SK-N-SH treated with all-trans-retinoic acid at 6 μM for 48 hours (cell line): ENCODE measurements around the gene PFKL.

Source experiments
- ATAC-seq: fragments of 200-7000 bp; cut with Tn5 transposase; 3 replicates; pipeline ENCODE4 v1.9.1; 2020; ENCODE audit warnings: mild to moderate bottlenecking, moderate library complexity
- ARNTL ChIP-seq: fragments of 450-650 bp; formaldehyde crosslinking; IDR thresholded peaks from 2 replicates; pipeline ENCODE4 v1.5.0; 2020; ENCODE audit warnings: low read depth, mild to moderate bottlenecking, moderate library complexity, borderline replicate concordance
- BACH2 ChIP-seq: fragments of 250-450 bp; sonication (Bioruptor Pico); IDR thresholded peaks from 2 replicates; pipeline ENCODE4 v1.9.0; 2021; ENCODE audit warnings: mild to moderate bottlenecking, borderline replicate concordance
- CSDC2 ChIP-seq: fragments of 250-450 bp; sonication (Bioruptor Pico); IDR thresholded peaks from 2 replicates; pipeline ENCODE4 v1.5.0; 2020; ENCODE audit warnings: mild to moderate bottlenecking, moderate library complexity
- ESRRG ChIP-seq: fragments of 250-450 bp; sonication (Bioruptor Pico); IDR thresholded peaks from 2 replicates; pipeline ENCODE4 v1.6.1; 2021; ENCODE audit warnings: mild to moderate bottlenecking
- GLIS3 ChIP-seq: fragments of 250-450 bp; sonication (Bioruptor Pico); IDR thresholded peaks from 2 replicates; pipeline ENCODE4 v1.5.0; 2020; ENCODE audit warnings: mild to moderate bottlenecking, moderate library complexity
- ISL1 ChIP-seq: fragments of 250-450 bp; sonication (Bioruptor Pico); IDR thresholded peaks from 2 replicates; pipeline ENCODE4 v2.1.2; 2022; ENCODE audit warnings: mild to moderate bottlenecking, moderate library complexity
- OSR1 ChIP-seq: fragments of 250-450 bp; sonication (Bioruptor Pico); IDR thresholded peaks from 2 replicates; pipeline ENCODE4 v1.8.0; 2022; ENCODE audit warnings: moderate library complexity, mild to moderate bottlenecking, inconsistent platforms
- PPARA ChIP-seq: fragments of 250-450 bp; sonication (Bioruptor Pico); IDR thresholded peaks from 2 replicates; pipeline ENCODE4 v1.5.0; 2020; ENCODE audit warnings: mild to moderate bottlenecking, borderline replicate concordance
- RARB ChIP-seq: fragments of 250-450 bp; sonication (Bioruptor Pico); IDR thresholded peaks from 2 replicates; pipeline ENCODE4 v1.8.0; 2021; ENCODE audit warnings: mild to moderate bottlenecking, moderate library complexity
- SNAI2 ChIP-seq: fragments of 250-450 bp; sonication (Bioruptor Pico); IDR thresholded peaks from 2 replicates; pipeline ENCODE4 v1.5.0; 2020; ENCODE audit warnings: mild to moderate bottlenecking, moderate library complexity
- TOX ChIP-seq: fragments of 250-450 bp; sonication (Bioruptor Pico); IDR thresholded peaks from 2 replicates; pipeline ENCODE4 v1.8.0; 2021; ENCODE audit warnings: mild to moderate bottlenecking, moderate library complexity, borderline replicate concordance
- ZC3H10 ChIP-seq: fragments of 250-450 bp; sonication (Bioruptor Pico); IDR thresholded peaks from 2 replicates; pipeline ENCODE4 v1.5.1; 2021; ENCODE audit warnings: mild to moderate bottlenecking, moderate library complexity
- ZFP3 ChIP-seq: fragments of 250-450 bp; sonication (Bioruptor Pico); IDR thresholded peaks from 2 replicates; pipeline ENCODE4 v1.5.0; 2020; ENCODE audit warnings: mild to moderate bottlenecking, moderate library complexity
- ZFP30 ChIP-seq: fragments of 450-650 bp; formaldehyde crosslinking; IDR thresholded peaks from 2 replicates; pipeline ENCODE4 v1.5.0; 2022; ENCODE audit warnings: mild to moderate bottlenecking, moderate library complexity
- ZNF70 ChIP-seq: fragments of 450-650 bp; formaldehyde crosslinking; IDR thresholded peaks from 2 replicates; pipeline ENCODE4 v1.5.0; 2020; ENCODE audit warnings: mild to moderate bottlenecking, moderate library complexity
- ZNF8 ChIP-seq: fragments of 450-650 bp; formaldehyde crosslinking; IDR thresholded peaks from 2 replicates; pipeline ENCODE4 v1.5.0; 2020; ENCODE audit warnings: mild to moderate bottlenecking, moderate library complexity
- TF ChIP-seq, protein P1 (sequence below): fragments of 250-450 bp; sonication (Bioruptor Pico); IDR thresholded peaks from 2 replicates; pipeline ENCODE4 v1.8.0; 2020; ENCODE audit warnings: mild to moderate bottlenecking, moderate library complexity, borderline replicate concordance
- TF ChIP-seq, protein P2 (sequence below): fragments of 250-450 bp; sonication (Bioruptor Pico); IDR thresholded peaks from 2 replicates; pipeline ENCODE4 v1.5.1; 2021; ENCODE audit warnings: mild to moderate bottlenecking, moderate library complexity
- TF ChIP-seq, protein P3 (sequence below): fragments of 250-450 bp; sonication (Bioruptor Pico); IDR thresholded peaks from 2 replicates; pipeline ENCODE4 v1.5.1; 2020; ENCODE audit warnings: low read depth, mild to moderate bottlenecking, moderate library complexity
- TF ChIP-seq, protein P4 (sequence below): fragments of 250-450 bp; sonication (Bioruptor Pico); IDR thresholded peaks from 2 replicates; pipeline ENCODE4 v1.8.0; 2021; ENCODE audit warnings: low read depth, mild to moderate bottlenecking, moderate library complexity, borderline replicate concordance
- TF ChIP-seq, protein P5 (sequence below): fragments of 250-450 bp; sonication (Bioruptor Pico); IDR thresholded peaks from 2 replicates; pipeline ENCODE4 v1.5.0; 2020; ENCODE audit warnings: mild to moderate bottlenecking, moderate library complexity

The PFKL gene

DNA sequence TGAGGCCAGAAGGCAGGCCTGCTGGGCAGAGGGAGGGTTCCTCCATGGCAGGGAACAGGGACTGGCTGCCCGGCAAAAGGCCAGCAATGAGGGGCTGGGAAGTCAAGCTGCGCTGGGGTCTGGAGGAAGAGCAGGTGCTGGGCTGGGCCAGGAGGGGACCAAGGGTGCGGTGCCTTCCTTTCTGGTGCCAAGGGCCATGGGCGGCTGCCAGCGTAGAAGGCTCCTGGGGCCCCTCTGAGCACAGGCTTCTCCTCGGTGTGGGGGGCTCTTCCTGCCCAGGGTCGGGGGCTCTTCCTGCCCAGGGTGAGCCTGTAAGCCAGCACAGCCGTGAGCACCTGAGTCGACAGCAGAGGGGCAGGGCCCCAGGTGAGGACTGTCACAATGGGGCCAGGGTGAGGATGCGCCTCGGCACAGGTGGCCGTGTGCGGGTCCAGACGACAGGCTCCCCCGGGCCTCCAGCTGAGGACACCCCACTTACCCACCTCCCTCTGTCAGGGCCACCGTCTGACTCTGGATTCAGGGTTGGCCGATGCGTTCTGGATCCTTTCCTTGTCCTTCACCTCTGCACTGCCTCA lies 27.5 kb upstream of the PFKL start:
- TF ChIP-seq ISL1 (no peak), ZNF70 (CRISPR knock-in tag) (no peak), OSR1 (CRISPR knock-in tag) (no peak), ESRRG (CRISPR knock-in tag) (no peak), ZFP3 (CRISPR knock-in tag) (no peak), ZNF8 (CRISPR knock-in tag) (no peak), BACH2 (CRISPR knock-in tag) (no peak), TOX (no peak), PPARA (CRISPR knock-in tag) (no peak), GLIS3 (no peak), ZFP30 (no peak), ARNTL (CRISPR knock-in tag) (no peak), CSDC2 (CRISPR knock-in tag) (no peak), RARB (CRISPR knock-in tag) (no peak), SNAI2 (no peak)
- TF ChIP-seq, protein P1, sequence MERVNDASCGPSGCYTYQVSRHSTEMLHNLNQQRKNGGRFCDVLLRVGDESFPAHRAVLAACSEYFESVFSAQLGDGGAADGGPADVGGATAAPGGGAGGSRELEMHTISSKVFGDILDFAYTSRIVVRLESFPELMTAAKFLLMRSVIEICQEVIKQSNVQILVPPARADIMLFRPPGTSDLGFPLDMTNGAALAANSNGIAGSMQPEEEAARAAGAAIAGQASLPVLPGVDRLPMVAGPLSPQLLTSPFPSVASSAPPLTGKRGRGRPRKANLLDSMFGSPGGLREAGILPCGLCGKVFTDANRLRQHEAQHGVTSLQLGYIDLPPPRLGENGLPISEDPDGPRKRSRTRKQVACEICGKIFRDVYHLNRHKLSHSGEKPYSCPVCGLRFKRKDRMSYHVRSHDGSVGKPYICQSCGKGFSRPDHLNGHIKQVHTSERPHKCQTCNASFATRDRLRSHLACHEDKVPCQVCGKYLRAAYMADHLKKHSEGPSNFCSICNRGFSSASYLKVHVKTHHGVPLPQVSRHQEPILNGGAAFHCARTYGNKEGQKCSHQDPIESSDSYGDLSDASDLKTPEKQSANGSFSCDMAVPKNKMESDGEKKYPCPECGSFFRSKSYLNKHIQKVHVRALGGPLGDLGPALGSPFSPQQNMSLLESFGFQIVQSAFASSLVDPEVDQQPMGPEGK (CRISPR knock-in tag) = no peak
- TF ChIP-seq, protein P2, sequence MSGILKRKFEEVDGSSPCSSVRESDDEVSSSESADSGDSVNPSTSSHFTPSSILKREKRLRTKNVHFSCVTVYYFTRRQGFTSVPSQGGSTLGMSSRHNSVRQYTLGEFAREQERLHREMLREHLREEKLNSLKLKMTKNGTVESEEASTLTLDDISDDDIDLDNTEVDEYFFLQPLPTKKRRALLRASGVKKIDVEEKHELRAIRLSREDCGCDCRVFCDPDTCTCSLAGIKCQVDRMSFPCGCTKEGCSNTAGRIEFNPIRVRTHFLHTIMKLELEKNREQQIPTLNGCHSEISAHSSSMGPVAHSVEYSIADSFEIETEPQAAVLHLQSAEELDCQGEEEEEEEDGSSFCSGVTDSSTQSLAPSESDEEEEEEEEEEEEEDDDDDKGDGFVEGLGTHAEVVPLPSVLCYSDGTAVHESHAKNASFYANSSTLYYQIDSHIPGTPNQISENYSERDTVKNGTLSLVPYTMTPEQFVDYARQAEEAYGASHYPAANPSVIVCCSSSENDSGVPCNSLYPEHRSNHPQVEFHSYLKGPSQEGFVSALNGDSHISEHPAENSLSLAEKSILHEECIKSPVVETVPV (CRISPR knock-in tag) = no peak
- TF ChIP-seq, protein P3, sequence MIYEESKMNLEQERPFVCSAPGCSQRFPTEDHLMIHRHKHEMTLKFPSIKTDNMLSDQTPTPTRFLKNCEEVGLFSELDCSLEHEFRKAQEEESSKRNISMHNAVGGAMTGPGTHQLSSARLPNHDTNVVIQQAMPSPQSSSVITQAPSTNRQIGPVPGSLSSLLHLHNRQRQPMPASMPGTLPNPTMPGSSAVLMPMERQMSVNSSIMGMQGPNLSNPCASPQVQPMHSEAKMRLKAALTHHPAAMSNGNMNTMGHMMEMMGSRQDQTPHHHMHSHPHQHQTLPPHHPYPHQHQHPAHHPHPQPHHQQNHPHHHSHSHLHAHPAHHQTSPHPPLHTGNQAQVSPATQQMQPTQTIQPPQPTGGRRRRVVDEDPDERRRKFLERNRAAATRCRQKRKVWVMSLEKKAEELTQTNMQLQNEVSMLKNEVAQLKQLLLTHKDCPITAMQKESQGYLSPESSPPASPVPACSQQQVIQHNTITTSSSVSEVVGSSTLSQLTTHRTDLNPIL (CRISPR knock-in tag) = no peak
- TF ChIP-seq, protein P4, sequence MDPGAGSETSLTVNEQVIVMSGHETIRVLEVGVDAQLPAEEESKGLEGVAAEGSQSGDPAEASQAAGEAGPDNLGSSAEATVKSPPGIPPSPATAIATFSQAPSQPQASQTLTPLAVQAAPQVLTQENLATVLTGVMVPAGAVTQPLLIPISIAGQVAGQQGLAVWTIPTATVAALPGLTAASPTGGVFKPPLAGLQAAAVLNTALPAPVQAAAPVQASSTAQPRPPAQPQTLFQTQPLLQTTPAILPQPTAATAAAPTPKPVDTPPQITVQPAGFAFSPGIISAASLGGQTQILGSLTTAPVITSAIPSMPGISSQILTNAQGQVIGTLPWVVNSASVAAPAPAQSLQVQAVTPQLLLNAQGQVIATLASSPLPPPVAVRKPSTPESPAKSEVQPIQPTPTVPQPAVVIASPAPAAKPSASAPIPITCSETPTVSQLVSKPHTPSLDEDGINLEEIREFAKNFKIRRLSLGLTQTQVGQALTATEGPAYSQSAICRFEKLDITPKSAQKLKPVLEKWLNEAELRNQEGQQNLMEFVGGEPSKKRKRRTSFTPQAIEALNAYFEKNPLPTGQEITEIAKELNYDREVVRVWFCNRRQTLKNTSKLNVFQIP = no peak
- ATAC-seq = no peak

DNA sequence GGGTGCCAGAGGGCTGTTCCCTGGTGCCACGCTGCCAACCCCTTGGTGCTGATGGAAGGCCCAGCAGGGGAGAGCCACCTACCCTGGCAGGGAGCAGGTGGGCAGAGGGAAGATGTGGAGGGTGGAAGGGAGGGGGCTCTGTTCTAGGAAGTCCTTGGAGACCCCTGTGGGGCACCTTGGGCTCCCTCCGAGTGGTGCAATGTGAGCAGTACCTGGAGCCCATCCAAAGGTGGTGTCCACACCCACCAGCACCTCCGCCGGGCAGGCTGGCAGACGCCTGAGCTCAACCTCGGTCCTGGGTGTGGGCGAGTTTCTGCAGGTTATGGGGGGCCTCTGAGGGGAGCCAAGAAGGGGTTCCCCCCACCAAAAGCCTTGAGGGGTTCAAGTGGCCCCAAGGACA lies 26.8 kb upstream of the PFKL start:
- TF ChIP-seq ZNF8 (CRISPR knock-in tag) (no peak), ESRRG (CRISPR knock-in tag) (no peak), ZC3H10 (CRISPR knock-in tag) (no peak)
- TF ChIP-seq, protein P5, sequence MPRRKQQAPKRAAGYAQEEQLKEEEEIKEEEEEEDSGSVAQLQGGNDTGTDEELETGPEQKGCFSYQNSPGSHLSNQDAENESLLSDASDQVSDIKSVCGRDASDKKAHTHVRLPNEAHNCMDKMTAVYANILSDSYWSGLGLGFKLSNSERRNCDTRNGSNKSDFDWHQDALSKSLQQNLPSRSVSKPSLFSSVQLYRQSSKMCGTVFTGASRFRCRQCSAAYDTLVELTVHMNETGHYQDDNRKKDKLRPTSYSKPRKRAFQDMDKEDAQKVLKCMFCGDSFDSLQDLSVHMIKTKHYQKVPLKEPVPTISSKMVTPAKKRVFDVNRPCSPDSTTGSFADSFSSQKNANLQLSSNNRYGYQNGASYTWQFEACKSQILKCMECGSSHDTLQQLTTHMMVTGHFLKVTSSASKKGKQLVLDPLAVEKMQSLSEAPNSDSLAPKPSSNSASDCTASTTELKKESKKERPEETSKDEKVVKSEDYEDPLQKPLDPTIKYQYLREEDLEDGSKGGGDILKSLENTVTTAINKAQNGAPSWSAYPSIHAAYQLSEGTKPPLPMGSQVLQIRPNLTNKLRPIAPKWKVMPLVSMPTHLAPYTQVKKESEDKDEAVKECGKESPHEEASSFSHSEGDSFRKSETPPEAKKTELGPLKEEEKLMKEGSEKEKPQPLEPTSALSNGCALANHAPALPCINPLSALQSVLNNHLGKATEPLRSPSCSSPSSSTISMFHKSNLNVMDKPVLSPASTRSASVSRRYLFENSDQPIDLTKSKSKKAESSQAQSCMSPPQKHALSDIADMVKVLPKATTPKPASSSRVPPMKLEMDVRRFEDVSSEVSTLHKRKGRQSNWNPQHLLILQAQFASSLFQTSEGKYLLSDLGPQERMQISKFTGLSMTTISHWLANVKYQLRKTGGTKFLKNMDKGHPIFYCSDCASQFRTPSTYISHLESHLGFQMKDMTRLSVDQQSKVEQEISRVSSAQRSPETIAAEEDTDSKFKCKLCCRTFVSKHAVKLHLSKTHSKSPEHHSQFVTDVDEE (CRISPR knock-in tag) = no peak
- TF ChIP-seq, protein P2 (CRISPR knock-in tag) = no peak
- TF ChIP-seq, protein P3 (CRISPR knock-in tag) = no peak
- ATAC-seq = no peak
